BLaER1 (cell line): ENCODE results near the gene POU2F3.

Experiments
- H3K27ac ChIP-seq: shearing (Covaris generic); formaldehyde crosslinking; 2 replicates; pipeline ENCODE4 v1.8.1; 2022
- H3K27me3 ChIP-seq: shearing (Covaris generic); formaldehyde crosslinking; 2 replicates; pipeline ENCODE4 v1.8.1; 2022
- H3K36me3 ChIP-seq: shearing (Covaris generic); formaldehyde crosslinking; 2 replicates; pipeline ENCODE4 v1.8.1; 2022
- H3K4me1 ChIP-seq: shearing (Covaris generic); formaldehyde crosslinking; 2 replicates; pipeline ENCODE4 v1.8.1; 2022
- H3K4me2 ChIP-seq: shearing (Covaris generic); formaldehyde crosslinking; 2 replicates; pipeline ENCODE4 v1.8.1; 2022
- H3K4me3 ChIP-seq: shearing (Covaris generic); formaldehyde crosslinking; 2 replicates; pipeline ENCODE4 v1.8.1; 2022
- H3K9ac ChIP-seq: shearing (Covaris generic); formaldehyde crosslinking; 2 replicates; pipeline ENCODE4 v1.8.1; 2022
- H3K9me3 ChIP-seq: shearing (Covaris generic); formaldehyde crosslinking; 2 replicates; pipeline ENCODE4 v1.8.1; 2022
- H4K20me1 ChIP-seq: shearing (Covaris generic); formaldehyde crosslinking; 2 replicates; pipeline ENCODE4 v1.8.1; 2022
- Cebpa-rat ChIP-seq: shearing (Covaris generic); IDR thresholded peaks from 2 replicates; pipeline ENCODE4 v1.8.1; 2022

Gene POU2F3

DNA sequence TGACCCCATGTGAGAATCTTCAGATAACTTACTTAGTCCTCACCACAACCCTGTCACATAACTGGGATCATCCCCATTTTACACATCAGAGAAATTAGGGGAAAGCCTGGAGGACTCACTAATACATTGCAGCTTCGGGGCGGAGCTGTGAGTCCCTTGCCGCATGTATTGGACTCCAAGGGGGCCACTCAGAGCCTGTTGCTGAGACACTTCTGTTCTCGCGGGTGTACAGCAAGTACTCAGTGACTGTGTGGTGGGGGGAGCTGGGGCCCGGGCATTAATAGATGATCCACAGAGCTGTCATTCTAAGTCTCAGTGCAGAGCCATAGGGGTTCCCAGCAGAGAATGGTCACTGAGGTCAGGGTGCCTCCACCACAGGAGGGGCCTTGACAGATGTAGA, 15.6 kb upstream of the POU2F3 start:
- Histone ChIP-seq H3K27me3 (no peaks in the 10 kb centered on the region), H3K36me3 (peaks cover 19% of the 10 kb centered on the region; the same call in 1 of the 2 replicates), H3K4me1 (peaks cover 27% of the 10 kb centered on the region), H3K27ac (peak overlapping the region; percentile 77), H3K4me3 (0 out of 2 replicates have a peak overlapping the region, but pooled peaks have one; percentile 28), H3K9me3 (no peaks in the 10 kb centered on the region), H3K9ac (peak overlapping the region; percentile 44; the same call in 1 of the 2 replicates), H3K4me2 (peak overlapping the region; percentile 87), H4K20me1 (peaks cover 16% of the 10 kb centered on the region)
- TF ChIP-seq Cebpa-rat: no peak

DNA sequence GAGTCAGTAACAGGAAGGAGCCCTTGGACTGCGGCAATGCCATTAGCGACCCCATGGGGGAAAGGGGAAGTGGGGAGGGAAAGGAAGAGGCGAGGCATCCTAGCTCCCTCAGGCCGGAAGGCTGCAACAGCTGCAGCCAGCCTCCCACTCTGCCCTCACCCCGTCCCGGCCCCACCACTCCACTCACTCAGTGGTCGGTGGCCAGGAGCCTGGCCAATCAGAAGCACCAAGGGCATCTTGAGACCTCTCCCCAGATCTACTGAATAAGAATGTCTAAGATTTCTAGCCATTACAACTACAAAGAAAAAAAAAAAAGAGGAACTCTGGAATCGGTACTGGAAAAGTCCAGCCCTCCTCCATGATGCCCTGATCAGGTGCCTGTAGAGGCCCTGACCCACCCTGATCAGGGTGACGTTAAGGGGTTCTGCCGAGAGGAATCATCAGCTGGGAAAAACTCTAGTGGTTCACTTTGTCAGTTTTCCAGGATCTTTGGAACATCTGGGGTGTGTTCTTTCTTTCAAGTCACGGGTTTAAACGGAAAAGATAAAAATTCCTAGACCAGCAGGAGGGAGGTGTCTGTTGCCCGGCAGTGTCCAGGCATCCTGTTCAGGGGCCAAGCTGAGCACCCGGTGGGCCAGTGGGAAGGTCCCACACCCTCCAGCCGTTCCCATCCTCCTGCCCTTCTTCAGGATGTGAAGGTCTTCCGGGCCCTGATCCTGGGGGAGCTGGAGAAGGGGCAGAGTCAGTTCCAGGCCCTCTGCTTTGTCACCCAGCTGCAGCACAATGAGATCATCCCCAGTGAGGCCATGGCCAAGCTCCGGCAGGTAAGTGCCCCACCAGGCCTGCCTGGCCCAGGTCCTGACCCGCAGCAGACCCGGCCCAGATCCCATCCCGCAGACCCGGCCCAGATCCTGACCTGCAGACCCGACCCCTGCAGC, 14.7 kb upstream of the POU2F3 start:
- H3K27me3 ChIP-seq: no peaks in the 10 kb centered on the region
- H3K36me3 ChIP-seq: peaks cover 19% of the 10 kb centered on the region; the same call in 1 of the 2 replicates
- no peak for TF ChIP-seq Cebpa-rat
- peaks cover 27% of the 10 kb centered on the region for H3K4me1 ChIP-seq
- 0 out of 2 replicates have a peak overlapping the region, but pooled peaks have one; percentile 28 for H3K4me3 ChIP-seq
- H3K27ac ChIP-seq: peak overlapping the region; percentile 77
- H3K9me3 ChIP-seq: no peaks in the 10 kb centered on the region
- peak overlapping the region; percentile 87 for H3K4me2 ChIP-seq
- peaks cover 7% of the 10 kb centered on the region; the same call in 1 of the 2 replicates for H4K20me1 ChIP-seq
- H3K9ac ChIP-seq: peak overlapping the region; percentile 44; the same call in 1 of the 2 replicates

DNA sequence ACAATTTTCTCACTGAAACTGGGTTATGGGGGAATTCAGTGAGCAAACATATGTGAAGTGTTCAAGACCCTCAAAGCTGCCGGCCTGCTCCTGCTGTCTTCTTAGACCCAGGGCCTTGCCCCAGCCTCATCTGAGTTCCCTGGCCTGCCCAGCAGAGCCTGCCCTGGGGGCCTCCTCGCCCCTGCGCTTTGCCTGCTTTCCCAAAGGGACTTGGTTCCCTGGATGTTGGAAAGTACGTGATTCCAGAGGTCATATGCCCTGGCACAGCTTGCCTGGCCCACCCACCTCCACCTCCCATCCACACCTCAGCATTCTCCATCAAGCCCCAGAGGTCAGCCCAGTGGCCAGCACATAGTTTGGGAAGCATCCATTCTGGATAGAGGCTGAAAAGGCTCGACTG, 13.7 kb upstream of the POU2F3 start:
- 0 out of 2 replicates have a peak overlapping the region, but pooled peaks have one; percentile 2 for H3K27ac ChIP-seq
- no peak overlapping the region for H3K9ac ChIP-seq
- H3K9me3 ChIP-seq: no peaks in the 10 kb centered on the region
- no peak for TF ChIP-seq Cebpa-rat
- no peaks in the 10 kb centered on the region for H3K27me3 ChIP-seq
- H4K20me1 ChIP-seq: no peaks in the 10 kb centered on the region
- H3K4me1 ChIP-seq: peaks cover 27% of the 10 kb centered on the region
- H3K4me3 ChIP-seq: no peak overlapping the region
- H3K4me2 ChIP-seq: no peak overlapping the region
- peaks cover 19% of the 10 kb centered on the region; the same call in 1 of the 2 replicates for H3K36me3 ChIP-seq

DNA sequence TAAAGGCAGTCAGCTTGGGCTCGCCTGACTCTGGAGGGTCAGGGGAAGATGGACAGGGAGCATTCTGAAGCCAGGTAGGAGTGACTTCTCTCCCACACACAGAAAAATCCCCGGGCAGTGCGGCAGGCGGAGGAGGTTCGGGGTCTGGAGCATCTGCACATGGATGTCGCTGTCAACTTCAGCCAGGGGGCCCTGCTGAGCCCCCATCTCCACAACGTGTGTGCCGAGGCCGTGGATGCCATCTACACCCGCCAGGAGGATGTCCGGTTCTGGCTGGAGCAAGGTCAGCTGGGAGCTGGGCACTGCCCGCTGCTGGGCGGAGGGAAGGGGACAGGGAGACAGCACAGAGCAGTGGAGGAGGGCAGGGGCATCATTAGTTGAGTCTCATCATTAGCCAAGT, 13.2 kb upstream of the POU2F3 start:
- TF ChIP-seq Cebpa-rat: no peak
- Histone ChIP-seq H3K9ac (no peak overlapping the region), H3K36me3 (peaks cover 18% of the 10 kb centered on the region; the same call in 1 of the 2 replicates), H3K27ac (0 out of 2 replicates have a peak overlapping the region, but pooled peaks have one; percentile 2), H3K9me3 (no peaks in the 10 kb centered on the region), H3K4me2 (no peak overlapping the region), H4K20me1 (no peaks in the 10 kb centered on the region), H3K4me1 (peaks cover 27% of the 10 kb centered on the region), H3K27me3 (no peaks in the 10 kb centered on the region), H3K4me3 (no peak overlapping the region)

DNA sequence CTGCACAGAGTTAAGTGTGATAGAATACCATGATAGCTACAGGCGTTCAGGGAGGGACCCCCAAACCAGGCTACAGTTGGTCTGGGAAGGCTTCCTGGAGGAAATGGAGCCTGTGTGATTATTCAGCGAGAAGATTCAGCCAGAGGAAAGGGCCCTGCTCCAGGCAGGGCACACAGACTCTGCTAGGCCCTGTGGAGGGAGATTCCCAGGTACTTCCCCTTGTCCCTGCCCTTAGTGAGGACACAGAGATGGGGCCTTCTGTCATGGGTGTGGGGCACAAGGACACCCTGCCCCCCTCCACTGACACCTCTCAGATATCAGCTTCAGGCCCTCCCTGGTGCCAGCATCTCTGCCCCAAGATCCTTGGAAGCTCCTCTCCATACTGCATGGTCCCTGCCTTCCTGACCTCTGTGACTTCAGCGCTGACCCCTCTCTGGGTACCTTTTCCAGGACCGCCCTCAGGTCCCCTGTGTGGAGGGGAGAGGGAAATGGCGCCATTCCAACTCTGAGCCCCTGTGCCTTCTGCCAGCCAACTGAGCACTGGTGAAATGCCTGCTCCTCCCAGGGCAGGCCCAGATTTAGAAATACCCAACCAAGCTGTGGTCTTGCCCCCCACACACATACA, 12.6 kb upstream of the POU2F3 start:
- H3K4me2 ChIP-seq: no peak overlapping the region
- no peak for TF ChIP-seq Cebpa-rat
- peaks cover 27% of the 10 kb centered on the region for H3K4me1 ChIP-seq
- H3K9me3 ChIP-seq: no peaks in the 10 kb centered on the region
- no peak overlapping the region for H3K9ac ChIP-seq
- H3K4me3 ChIP-seq: no peak overlapping the region
- peaks cover 14% of the 10 kb centered on the region; the same call in 1 of the 2 replicates for H3K36me3 ChIP-seq
- no peaks in the 10 kb centered on the region for H4K20me1 ChIP-seq
- H3K27ac ChIP-seq: no peak overlapping the region
- no peaks in the 10 kb centered on the region for H3K27me3 ChIP-seq

DNA sequence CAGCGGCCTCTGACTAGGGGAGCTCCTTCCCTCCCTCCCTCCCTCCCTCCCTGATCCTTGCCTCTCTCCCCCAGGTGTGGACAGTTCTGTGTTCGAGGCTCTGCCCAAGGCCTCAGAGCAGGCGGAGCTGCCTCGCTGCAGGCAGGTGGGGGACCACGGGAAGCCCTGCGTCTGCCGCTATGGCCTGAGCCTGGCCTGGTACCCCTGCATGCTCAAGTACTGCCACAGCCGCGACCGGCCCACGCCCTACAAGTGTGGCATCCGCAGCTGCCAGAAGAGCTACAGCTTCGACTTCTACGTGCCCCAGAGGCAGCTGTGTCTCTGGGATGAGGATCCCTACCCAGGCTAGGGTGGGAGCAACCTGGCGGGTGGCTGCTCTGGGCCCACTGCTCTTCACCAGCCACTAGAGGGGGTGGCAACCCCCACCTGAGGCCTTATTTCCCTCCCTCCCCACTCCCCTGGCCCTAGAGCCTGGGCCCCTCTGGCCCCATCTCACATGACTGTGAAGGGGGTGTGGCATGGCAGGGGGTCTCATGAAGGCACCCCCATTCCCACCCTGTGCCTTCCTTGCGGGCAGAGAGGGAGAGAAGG, 11.1 kb upstream of the POU2F3 start:
- Histone ChIP-seq H3K36me3 (peaks cover 14% of the 10 kb centered on the region; the same call in 1 of the 2 replicates), H3K4me2 (no peak overlapping the region), H3K4me3 (no peak overlapping the region), H3K27me3 (no peaks in the 10 kb centered on the region), H3K9ac (no peak overlapping the region), H3K4me1 (peaks cover 26% of the 10 kb centered on the region), H4K20me1 (peaks cover 6% of the 10 kb centered on the region; the same call in 1 of the 2 replicates), H3K9me3 (no peaks in the 10 kb centered on the region), H3K27ac (no peak overlapping the region)
- no peak for TF ChIP-seq Cebpa-rat

DNA sequence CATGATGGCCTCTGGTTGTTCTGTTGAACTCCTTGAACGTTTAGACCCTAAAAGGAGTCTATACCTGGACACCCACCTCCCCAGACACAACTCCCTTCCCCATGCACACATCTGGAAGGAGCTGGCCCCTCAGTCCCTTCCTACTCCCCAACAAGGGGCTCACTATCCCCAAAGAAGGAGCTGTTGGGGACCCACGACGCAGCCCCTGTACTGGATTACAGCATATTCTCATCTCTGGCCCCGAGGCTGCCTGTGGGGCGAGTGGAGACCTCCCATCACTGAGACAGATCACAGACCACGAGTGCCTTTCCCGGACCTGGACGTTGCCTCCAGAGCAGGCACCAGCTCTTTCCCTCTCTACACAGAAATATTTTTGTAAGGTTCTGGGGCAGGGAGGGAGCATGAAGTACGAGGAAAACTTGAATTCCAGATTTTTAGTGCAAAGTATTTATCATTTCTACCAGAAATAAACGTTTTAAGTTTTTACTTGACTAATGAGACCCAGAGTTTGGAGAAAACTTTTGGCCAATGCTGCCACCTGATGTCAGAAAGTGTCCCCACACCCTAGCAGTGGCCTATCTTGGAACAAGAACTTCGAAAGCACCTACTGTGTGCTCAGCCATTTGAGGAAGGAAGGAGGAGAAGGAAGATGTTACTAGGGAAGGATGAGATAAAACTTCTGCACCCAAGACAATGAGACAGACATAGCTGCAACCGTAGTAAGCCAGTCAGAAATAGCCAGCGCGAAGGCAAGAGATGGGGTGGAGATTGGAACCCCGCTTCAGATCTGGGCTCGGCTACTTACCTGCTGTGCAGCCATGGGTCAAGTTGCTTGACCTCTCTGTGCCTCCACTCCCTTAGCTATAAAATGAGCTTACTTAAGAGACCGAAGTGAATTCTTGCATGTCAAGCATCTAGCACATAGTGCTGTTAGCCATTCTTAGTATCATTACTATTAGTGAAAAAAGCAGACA, 10.2 kb upstream of the POU2F3 start:
- no peaks in the 10 kb centered on the region for H3K27me3 ChIP-seq
- no peak overlapping the region for H3K27ac ChIP-seq
- no peak for TF ChIP-seq Cebpa-rat
- no peaks in the 10 kb centered on the region for H3K9me3 ChIP-seq
- no peak overlapping the region for H3K4me3 ChIP-seq
- peaks cover 6% of the 10 kb centered on the region; the same call in 1 of the 2 replicates for H4K20me1 ChIP-seq
- peaks cover 26% of the 10 kb centered on the region for H3K4me1 ChIP-seq
- H3K4me2 ChIP-seq: no peak overlapping the region
- peaks cover 14% of the 10 kb centered on the region; the same call in 1 of the 2 replicates for H3K36me3 ChIP-seq
- H3K9ac ChIP-seq: no peak overlapping the region

DNA sequence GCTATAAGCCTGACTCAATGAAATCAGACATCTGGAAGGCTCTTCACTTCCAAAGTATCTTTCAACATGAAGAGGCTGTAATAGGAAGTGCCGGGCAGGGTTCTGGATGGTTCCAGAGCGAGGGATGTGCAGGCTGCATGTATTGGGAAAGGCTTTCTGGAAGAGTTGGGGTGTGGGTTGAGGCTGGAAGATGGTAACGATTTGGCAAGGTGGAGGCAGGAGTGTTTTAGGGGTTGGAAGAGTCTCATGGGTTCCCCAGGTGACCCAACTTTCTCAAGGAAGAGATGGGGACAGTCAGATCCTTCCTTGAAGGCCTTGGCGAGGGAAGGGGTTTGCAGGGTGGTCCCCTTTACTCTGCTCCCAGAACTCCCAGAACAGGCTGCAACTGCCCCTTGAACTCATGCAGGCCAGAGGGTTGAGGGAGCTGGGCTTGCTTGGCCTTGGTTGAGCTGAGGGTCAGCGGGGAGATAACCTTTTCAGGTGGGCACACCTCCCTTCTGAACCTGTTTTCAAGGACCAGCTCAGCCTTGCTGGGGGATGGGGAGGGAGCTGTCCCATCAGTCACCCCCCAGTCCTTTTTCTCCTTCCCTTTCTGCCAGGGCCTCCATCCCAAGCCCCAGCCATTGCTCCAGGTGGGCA, 9.4 kb upstream of the POU2F3 start:
- Histone ChIP-seq H3K9me3 (no peaks in the 10 kb centered on the region), H3K27ac (no peak overlapping the region), H3K4me1 (peaks cover 26% of the 10 kb centered on the region), H3K36me3 (peaks cover 14% of the 10 kb centered on the region; the same call in 1 of the 2 replicates), H3K4me3 (no peak overlapping the region), H3K9ac (no peak overlapping the region), H3K27me3 (no peaks in the 10 kb centered on the region), H4K20me1 (peaks cover 6% of the 10 kb centered on the region; the same call in 1 of the 2 replicates), H3K4me2 (no peak overlapping the region)
- no peak for TF ChIP-seq Cebpa-rat
